Measurements from ENCODE around the gene PNP. TPM values are rescaled to one million over a fixed set of nuclear protein-coding genes. Genes with fewer than 3 reads are reported as not detected.
"Not testable (repeated sequence)": the region's sequence is repeated elsewhere in the genome, so short reads cannot be mapped to it uniquely, and the experiment has no call there.

Gene PNP
- total and polyA plus RNA-seq, 2 donors (not counting 1 experiment from before 2014, with no cell fraction given), result 6.9 to 25.7 TPM

GRCh38 chr14:20441461-20441860, 27.7 kb upstream of the PNP start:
- Histone ChIP-seq H3K36me3 (ENCODE audit: control insufficient read depth, insufficient read depth, low read length) (peaks cover 3% of the 10 kb centered on the region), H3K4me3 (replicated peaks in 1 of 4; ENCODE audit: control extremely low read depth in 1 of 4, insufficient read depth in 1 of 4, low read depth in 3 of 4, low read length in 4 of 4) (no peak overlapping the region), H3K79me2 (ENCODE audit: control insufficient read depth, insufficient read depth, low read length) (no peaks in the 10 kb centered on the region), H3K9ac (ENCODE audit: insufficient read depth, low read length) (no peak overlapping the region), H2AFZ (ENCODE audit: low read length) (no peak overlapping the region), H3K4me1 (ENCODE audit: control insufficient read depth, extremely low read depth, insufficient read depth, low read length) (no peaks in the 10 kb centered on the region), H3K9me3 (ENCODE audit: control insufficient read depth, insufficient read depth, low read depth, low read length) (no peaks in the 10 kb centered on the region), H4K20me1 (ENCODE audit: control insufficient read depth, extremely low read depth, insufficient read depth, low read length) (no peaks in the 10 kb centered on the region), H3K27ac (ENCODE audit: insufficient read depth, low read length) (no peak overlapping the region), H3K27me3 (ENCODE audit: control insufficient read depth, insufficient read depth, low read length) (no peaks in the 10 kb centered on the region), H3K4me2 (ENCODE audit: extremely low read depth, insufficient read depth, low read length) (no peak overlapping the region)
- DNase-seq (ENCODE audit: low read depth in 2 of 2), result no peak
- TF ChIP-seq CTCF (conservative IDR thresholded peaks at IDR 0.05 in 1 of 2, IDR thresholded peaks at IDR 0.05 in 1 of 2; ENCODE audit: low read depth in 1 of 2, low read length in 2 of 2) (no peak), EZH2 (IDR thresholded peaks at IDR 0.05; ENCODE audit: low read length, missing control alignments) (no peak)

GRCh38 chr14:20443650-20444049, 25.6 kb upstream of the PNP start:
- not testable (repeated sequence) for H3K9ac ChIP-seq (ENCODE audit: insufficient read depth, low read length); H4K20me1 ChIP-seq (ENCODE audit: control insufficient read depth, extremely low read depth, insufficient read depth, low read length); H2AFZ ChIP-seq (ENCODE audit: low read length); H3K9me3 ChIP-seq (ENCODE audit: control insufficient read depth, insufficient read depth, low read depth, low read length); H3K79me2 ChIP-seq (ENCODE audit: control insufficient read depth, insufficient read depth, low read length); H3K36me3 ChIP-seq (ENCODE audit: control insufficient read depth, insufficient read depth, low read length); H3K27ac ChIP-seq (ENCODE audit: insufficient read depth, low read length); H3K4me2 ChIP-seq (ENCODE audit: extremely low read depth, insufficient read depth, low read length); H3K4me3 ChIP-seq (replicated peaks in 1 of 4; ENCODE audit: control extremely low read depth in 1 of 4, insufficient read depth in 1 of 4, low read depth in 3 of 4, low read length in 4 of 4); H3K4me1 ChIP-seq (ENCODE audit: control insufficient read depth, extremely low read depth, insufficient read depth, low read length); DNase-seq (ENCODE audit: low read depth in 2 of 2); H3K27me3 ChIP-seq (ENCODE audit: control insufficient read depth, insufficient read depth, low read length)

GRCh38 chr14:20446889-20447288, 22.3 kb upstream of the PNP start:
- Histone ChIP-seq H3K79me2 (ENCODE audit: control insufficient read depth, insufficient read depth, low read length) (no peaks in the 10 kb centered on the region), H3K9me3 (ENCODE audit: control insufficient read depth, insufficient read depth, low read depth, low read length) (no peaks in the 10 kb centered on the region), H3K4me2 (ENCODE audit: extremely low read depth, insufficient read depth, low read length) (no peak overlapping the region), H3K27ac (ENCODE audit: insufficient read depth, low read length) (no peak overlapping the region), H2AFZ (ENCODE audit: low read length) (no peak overlapping the region), H4K20me1 (ENCODE audit: control insufficient read depth, extremely low read depth, insufficient read depth, low read length) (no peaks in the 10 kb centered on the region), H3K4me1 (ENCODE audit: control insufficient read depth, extremely low read depth, insufficient read depth, low read length) (no peaks in the 10 kb centered on the region), H3K9ac (ENCODE audit: insufficient read depth, low read length) (no peak overlapping the region), H3K27me3 (ENCODE audit: control insufficient read depth, insufficient read depth, low read length) (no peaks in the 10 kb centered on the region), H3K36me3 (ENCODE audit: control insufficient read depth, insufficient read depth, low read length) (peaks cover 10% of the 10 kb centered on the region), H3K4me3 (replicated peaks in 1 of 4; ENCODE audit: control extremely low read depth in 1 of 4, insufficient read depth in 1 of 4, low read depth in 3 of 4, low read length in 4 of 4) (no peak overlapping the region)
- TF ChIP-seq CTCF (conservative IDR thresholded peaks at IDR 0.05 in 1 of 2, IDR thresholded peaks at IDR 0.05 in 1 of 2; ENCODE audit: low read depth in 1 of 2, low read length in 2 of 2), result no peak
- TF ChIP-seq EZH2 (IDR thresholded peaks at IDR 0.05; ENCODE audit: low read length, missing control alignments), result no peak
- no peak for DNase-seq (ENCODE audit: low read depth in 2 of 2)

GRCh38 chr14:20452831-20453230, 16.4 kb upstream of the PNP start:
- H3K9ac ChIP-seq (ENCODE audit: insufficient read depth, low read length); H3K4me1 ChIP-seq (ENCODE audit: control insufficient read depth, extremely low read depth, insufficient read depth, low read length); H3K27ac ChIP-seq (ENCODE audit: insufficient read depth, low read length); H3K4me2 ChIP-seq (ENCODE audit: extremely low read depth, insufficient read depth, low read length); H3K27me3 ChIP-seq (ENCODE audit: control insufficient read depth, insufficient read depth, low read length); H3K9me3 ChIP-seq (ENCODE audit: control insufficient read depth, insufficient read depth, low read depth, low read length); DNase-seq (ENCODE audit: low read depth in 2 of 2); H2AFZ ChIP-seq (ENCODE audit: low read length); H4K20me1 ChIP-seq (ENCODE audit: control insufficient read depth, extremely low read depth, insufficient read depth, low read length); H3K4me3 ChIP-seq (replicated peaks in 1 of 4; ENCODE audit: control extremely low read depth in 1 of 4, insufficient read depth in 1 of 4, low read depth in 3 of 4, low read length in 4 of 4): not testable (repeated sequence)
- Histone ChIP-seq H3K36me3 (ENCODE audit: control insufficient read depth, insufficient read depth, low read length) (peaks cover 13% of the 10 kb centered on the region), H3K79me2 (ENCODE audit: control insufficient read depth, insufficient read depth, low read length) (peaks cover 31% of the 10 kb centered on the region)

Data from fibroblast of lung (primary cell).